GM21515 (cell line): ENCODE data around the gene KCNQ5.

Source experiments
- ATAC-seq: cut with Tn5 transposase; IDR thresholded peaks from one replicate; pipeline ENCODE4 v1.9.1; 2021; ENCODE audit not compliant: unreplicated experiment

KCNQ5 gene

GRCh38 chr6:72740135-72740534, 118.3 kb downstream of the KCNQ5 start:
- ATAC-seq = peak; percentile 82

- ATAC-seq = no peak
Observed at GRCh38 chr6:72741083-72741482, 119.2 kb downstream of the KCNQ5 start.

- ATAC-seq = no peak
Observed at GRCh38 chr6:72742001-72742673, 120.3 kb downstream of the KCNQ5 start.

- no peak for ATAC-seq
Observed at GRCh38 chr6:72746276-72746675, 124.4 kb downstream of the KCNQ5 start.

GRCh38 chr6:72748759-72749158, 126.9 kb downstream of the KCNQ5 start:
- ATAC-seq = no peak

- ATAC-seq = no peak
Observed at GRCh38 chr6:72755752-72756151, 133.9 kb downstream of the KCNQ5 start.

GRCh38 chr6:72757048-72757447, 135.2 kb downstream of the KCNQ5 start:
- ATAC-seq = no peak

GRCh38 chr6:72757926-72758325, 136.1 kb downstream of the KCNQ5 start:
- ATAC-seq = no peak

- ATAC-seq = no peak
Observed at GRCh38 chr6:72758901-72759300, 137.0 kb downstream of the KCNQ5 start.

GRCh38 chr6:72760114-72760793, 138.4 kb downstream of the KCNQ5 start:
- ATAC-seq = no peak

- ATAC-seq = no peak
Observed at GRCh38 chr6:72761761-72762160, 139.9 kb downstream of the KCNQ5 start.

- ATAC-seq = peak; percentile 65
Observed at GRCh38 chr6:72769459-72770125, 147.7 kb downstream of the KCNQ5 start.

- no peak for ATAC-seq
Observed at GRCh38 chr6:72770959-72771358, 149.1 kb downstream of the KCNQ5 start.

GRCh38 chr6:72776456-72776855, 154.6 kb downstream of the KCNQ5 start:
- ATAC-seq = no peak

GRCh38 chr6:72781624-72782023, 159.8 kb downstream of the KCNQ5 start:
- no peak for ATAC-seq

- ATAC-seq = no peak
Observed at GRCh38 chr6:72783035-72783434, 161.2 kb downstream of the KCNQ5 start.

GRCh38 chr6:72783666-72784065, 161.8 kb downstream of the KCNQ5 start:
- ATAC-seq = no peak

- ATAC-seq = no peak
Observed at GRCh38 chr6:72784071-72784470, 162.2 kb downstream of the KCNQ5 start.

- no peak for ATAC-seq
Observed at GRCh38 chr6:72784581-72784980, 162.7 kb downstream of the KCNQ5 start.

GRCh38 chr6:72787391-72788031, 165.6 kb downstream of the KCNQ5 start:
- no peak for ATAC-seq

GRCh38 chr6:72788188-72788587, 166.3 kb downstream of the KCNQ5 start:
- ATAC-seq = no peak

- no peak for ATAC-seq
Observed at GRCh38 chr6:72789145-72789544, 167.3 kb downstream of the KCNQ5 start.
